Measurements from ENCODE around the gene ARSB. TPM values are rescaled to one million over a fixed set of nuclear protein-coding genes. Genes with fewer than 3 reads are reported as not detected.
"Not testable (repeated sequence)": the region's sequence is repeated elsewhere in the genome, so short reads cannot be mapped to it uniquely, and the experiment has no call there.

The ARSB gene
- polyA plus RNA-seq, 4 donors, result 16.5 to 22.6 (median 22.0) TPM

GRCh38 chr5:78785454-78785853, 199.7 kb downstream of the ARSB start:
- no peak for DNase-seq (ENCODE audit: low read depth in 4 of 4, low spot score in 3 of 4)

GRCh38 chr5:78783434-78784130, 201.5 kb downstream of the ARSB start:
- no peak for DNase-seq (ENCODE audit: low read depth in 4 of 4, low spot score in 3 of 4)

GRCh38 chr5:78782728-78783127, 202.4 kb downstream of the ARSB start:
- DNase-seq (ENCODE audit: low read depth in 4 of 4, low spot score in 3 of 4), result no peak

GRCh38 chr5:78781611-78782286, 203.4 kb downstream of the ARSB start:
- DNase-seq (ENCODE audit: low read depth in 4 of 4, low spot score in 3 of 4), result no peak

- no peak for DNase-seq (ENCODE audit: low read depth in 4 of 4, low spot score in 3 of 4)
Measured at GRCh38 chr5:78779771-78780616, 205.1 kb downstream of the ARSB start.

GRCh38 chr5:78779262-78779661, 205.8 kb downstream of the ARSB start:
- DNase-seq (ENCODE audit: low read depth in 4 of 4, low spot score in 3 of 4), result no peak

GRCh38 chr5:78778538-78778937, 206.6 kb downstream of the ARSB start:
- DNase-seq (ENCODE audit: low read depth in 4 of 4, low spot score in 3 of 4), result no peak

GRCh38 chr5:78777901-78778300, 207.2 kb downstream of the ARSB start:
- DNase-seq (ENCODE audit: low read depth in 4 of 4, low spot score in 3 of 4), result no peak

- DNase-seq (ENCODE audit: low read depth in 4 of 4, low spot score in 3 of 4), result no peak
Measured at GRCh38 chr5:78776637-78777036, 208.5 kb downstream of the ARSB start.

GRCh38 chr5:78773655-78774054, 211.5 kb downstream of the ARSB start:
- DNase-seq (ENCODE audit: low read depth in 4 of 4, low spot score in 3 of 4), result no peak

GRCh38 chr5:78771260-78772205, 213.6 kb downstream of the ARSB start:
- DNase-seq (ENCODE audit: low read depth in 4 of 4, low spot score in 3 of 4), result no peak

- DNase-seq (ENCODE audit: low read depth in 4 of 4, low spot score in 3 of 4), result no peak
Measured at GRCh38 chr5:78768781-78769380, 216.2 kb downstream of the ARSB start.

GRCh38 chr5:78766412-78766762, 218.7 kb downstream of the ARSB start:
- no peak for DNase-seq (ENCODE audit: low read depth in 4 of 4, low spot score in 3 of 4)

- no peak for DNase-seq (ENCODE audit: low read depth in 4 of 4, low spot score in 3 of 4)
Measured at GRCh38 chr5:78765756-78766411, 219.2 kb downstream of the ARSB start.

GRCh38 chr5:78765116-78765515, 220.0 kb downstream of the ARSB start:
- DNase-seq (ENCODE audit: low read depth in 4 of 4, low spot score in 3 of 4), result no peak

- no peak for DNase-seq (ENCODE audit: low read depth in 4 of 4, low spot score in 3 of 4)
Measured at GRCh38 chr5:78763659-78764189, 221.4 kb downstream of the ARSB start.

GRCh38 chr5:78762743-78763142, 222.4 kb downstream of the ARSB start:
- not testable (repeated sequence) for DNase-seq (ENCODE audit: low read depth in 4 of 4, low spot score in 3 of 4)

- DNase-seq (ENCODE audit: low read depth in 4 of 4, low spot score in 3 of 4), result no peak
Measured at GRCh38 chr5:78761840-78762239, 223.3 kb downstream of the ARSB start.

- no peak for DNase-seq (ENCODE audit: low read depth in 4 of 4, low spot score in 3 of 4)
Measured at GRCh38 chr5:78760770-78761169, 224.3 kb downstream of the ARSB start.

Data from right renal pelvis (tissue), 4 donors.